GM23338 (cell line): ENCODE measurements around the gene CACNA1C. TPM values are rescaled to one million over a fixed set of nuclear protein-coding genes. Genes with fewer than 3 reads are reported as not detected.

Source experiments
- ATAC-seq: fragments of 200-7000 bp; cut with Tn5 transposase; 3 replicates; pipeline ENCODE4 v1.9.1; 2020
- DNase-seq: peaks from one replicate; pipeline ENCODE4 v3.0.0-alpha.2; 2015; ENCODE audit warnings: low spot score
- H2AFZ ChIP-seq: fragments of 200-600 bp; sonication (generic); 2 replicates; pipeline ENCODE4 v1.8.0; 2016; ENCODE audit warnings: antibody characterized with exemption, mild to moderate bottlenecking, moderate library complexity
- H3F3A ChIP-seq: fragments of 200-600 bp; sonication (generic); replicated peaks from 2 replicates; pipeline ENCODE4 v1.8.0; 2017; ENCODE audit warnings: antibody characterized with exemption, mixed run types, low read depth
- H3K27ac ChIP-seq: fragments of 200-600 bp; sonication (generic); 2 replicates; pipeline ENCODE4 v1.6.1; 2016; ENCODE audit warnings: low read depth
- H3K27me3 ChIP-seq: fragments of 200-600 bp; sonication (generic); 2 replicates; pipeline ENCODE4 v1.8.0; 2016; ENCODE audit warnings: mild to moderate bottlenecking, mixed run types, moderate library complexity; ENCODE audit not compliant: insufficient read depth
- H3K36me3 ChIP-seq: fragments of 200-600 bp; sonication (generic); 2 replicates; pipeline ENCODE4 v1.8.0; 2016; ENCODE audit warnings: mild to moderate bottlenecking; ENCODE audit not compliant: insufficient read depth
- H3K4me1 ChIP-seq: fragments of 200-600 bp; sonication (generic); 2 replicates; pipeline ENCODE4 v1.8.0; 2016; ENCODE audit warnings: mild to moderate bottlenecking, moderate library complexity; ENCODE audit not compliant: insufficient read depth
- H3K4me2 ChIP-seq: fragments of 200-600 bp; sonication (generic); 2 replicates; pipeline ENCODE4 v1.7.1; 2017; ENCODE audit warnings: mixed run types
- H3K4me3 ChIP-seq: fragments of 200-600 bp; sonication (generic); 2 replicates; pipeline ENCODE4 v1.6.1; 2016; ENCODE audit warnings: mixed run types
- H3K79me2 ChIP-seq: fragments of 200-600 bp; sonication (generic); replicated peaks from 2 replicates; pipeline ENCODE4 v1.8.0; 2017; ENCODE audit warnings: mild to moderate bottlenecking; ENCODE audit not compliant: insufficient read depth
- H3K9me2 ChIP-seq: fragments of 200-600 bp; sonication (generic); 2 replicates; pipeline ENCODE4 v1.8.0; 2017; ENCODE audit not compliant: insufficient read depth
- H4K20me1 ChIP-seq: fragments of 200-600 bp; sonication (generic); replicated peaks from 2 replicates; pipeline ENCODE4 v1.8.0; 2017; ENCODE audit warnings: mild to moderate bottlenecking; ENCODE audit not compliant: insufficient read depth
- H3K27ac Mint-ChIP-seq: 2 replicates; pipeline ENCODE4 v1.8.0; 2020; ENCODE audit warnings: inconsistent platforms, mild to moderate bottlenecking, moderate library complexity, mixed read lengths
- H3K27me3 Mint-ChIP-seq: 3 replicates; pipeline ENCODE4 v1.8.0; 2022; ENCODE audit warnings: low read depth, mild to moderate bottlenecking, moderate library complexity, mixed read lengths, inconsistent platforms; ENCODE audit not compliant: insufficient read depth, poor library complexity
- H3K36me3 Mint-ChIP-seq: 3 replicates; pipeline ENCODE4 v1.8.0; 2021; ENCODE audit warnings: low read depth, mild to moderate bottlenecking, inconsistent platforms, moderate library complexity, mixed read lengths
- H3K4me1 Mint-ChIP-seq: 3 replicates; pipeline ENCODE4 v1.8.0; 2020; ENCODE audit warnings: mild to moderate bottlenecking, inconsistent platforms, mixed read lengths
- H3K4me3 Mint-ChIP-seq: 3 replicates; pipeline ENCODE4 v1.8.0; 2021; ENCODE audit warnings: moderate library complexity, mild to moderate bottlenecking, inconsistent platforms, mixed read lengths
- H3K9me3 Mint-ChIP-seq: 3 replicates; pipeline ENCODE4 v1.8.0; 2020; ENCODE audit warnings: moderate library complexity, mild to moderate bottlenecking, inconsistent platforms, mixed read lengths
- CREB1 ChIP-seq: fragments of 250-450 bp; sonication (Bioruptor Pico); IDR thresholded peaks from 2 replicates; pipeline ENCODE4 v1.5.0; 2020; ENCODE audit warnings: low read depth, mild to moderate bottlenecking, moderate library complexity
- CTCF ChIP-seq, 2 experiments: fragments of 200-600 bp in 1 of 2; sonication (generic) in 1 of 2; conservative IDR thresholded peaks; 2 replicates each; pipeline versions ENCODE4 v1.5.1 to v1.6.1; 2016 to 2017; ENCODE audit warnings: antibody characterized with exemption in 2 of 2, low read depth in 2 of 2, mild to moderate bottlenecking in 2 of 2, moderate library complexity in 1 of 2
- ETS1 ChIP-seq: IDR thresholded peaks from 2 replicates; pipeline ENCODE4 v1.6.1; 2016; ENCODE audit warnings: antibody characterized with exemption
- EZH2 ChIP-seq: fragments of 200-600 bp; sonication (generic); IDR thresholded peaks from one replicate; pipeline ENCODE4 v1.8.0; 2017; ENCODE audit warnings: antibody characterized with exemption, mild to moderate bottlenecking, low read depth; ENCODE audit not compliant: unreplicated experiment
- EZH2phosphoT487 ChIP-seq: fragments of 200-600 bp; sonication (generic); IDR thresholded peaks from one replicate; pipeline ENCODE4 v1.8.1; 2018; ENCODE audit warnings: antibody characterized with exemption; ENCODE audit not compliant: unreplicated experiment
- JUNB ChIP-seq: IDR thresholded peaks from one replicate; pipeline ENCODE4 v1.6.1; 2016; ENCODE audit warnings: antibody characterized with exemption; ENCODE audit not compliant: unreplicated experiment
- NANOG ChIP-seq: IDR thresholded peaks from 2 replicates; pipeline ENCODE4 v1.6.1; 2016; ENCODE audit warnings: antibody characterized with exemption, borderline replicate concordance
- POLR2AphosphoS5 ChIP-seq: IDR thresholded peaks from 2 replicates; pipeline ENCODE4 v1.6.1; 2016; ENCODE audit warnings: antibody characterized with exemption, low read depth
- REST ChIP-seq: IDR thresholded peaks from one replicate; pipeline ENCODE4 v1.6.1; 2018; ENCODE audit warnings: antibody characterized with exemption; ENCODE audit not compliant: unreplicated experiment
- STAT1 ChIP-seq: IDR thresholded peaks from one replicate; pipeline ENCODE4 v1.6.1; 2016; ENCODE audit warnings: antibody characterized with exemption; ENCODE audit not compliant: unreplicated experiment
- ZNF114 ChIP-seq: fragments of 250-450 bp; sonication (Bioruptor Pico); IDR thresholded peaks from 2 replicates; pipeline ENCODE4 v1.5.0; 2020; ENCODE audit warnings: mild to moderate bottlenecking, moderate library complexity
- polyA plus RNA-seq: library from polyadenylated mRNA; unstranded; fragments of >200 nt; fragmentation: Nextera tagmentation; extraction: Ambion mirVana; gene quantifications from 2 replicates; pipeline ENCODE4 v1.2.1, GENCODE V29; 2016
- total RNA-seq: library from RNA; depleted of rRNA; stranded (reverse); fragments of >200 nt; shearing (Covaris generic); gene quantifications from 2 replicates; pipeline ENCODE4 v1.2.3, GENCODE V29; 2014

Gene CACNA1C
- total and polyA plus RNA-seq, 2 experiments from 2014 or later: 0.78 to 2.1 TPM

- TF ChIP-seq ETS1 (no peak), CTCF (conservative IDR thresholded peaks at IDR 0.05; ENCODE audit: low read depth in 2 of 2) (no peak), EZH2 (no peak), JUNB (no peak), STAT1 (no peak), ZNF114 (CRISPR knock-in tag) (no peak)
These were observed 670.0 kb downstream of the CACNA1C start (continued) for GRCh38 chr12:2722806-2723205.

GRCh38 chr12:2732290-2732689 lies 679.5 kb downstream of the CACNA1C start:
- H4K20me1 ChIP-seq: no peaks in the 10 kb centered on the region
- H3K27me3 Mint-ChIP-seq: peaks cover 2% of the 10 kb centered on the region
- H3K4me1 ChIP-seq: no peaks in the 10 kb centered on the region
- no peak overlapping the region for H3K4me2 ChIP-seq
- no peak overlapping the region for H3K4me3 ChIP-seq
- H2AFZ ChIP-seq: peak overlapping the region; percentile 38; the same call in 1 of the 2 replicates
- ATAC-seq (no peak), DNase-seq (no peak)
- H3K79me2 ChIP-seq: no peaks in the 10 kb centered on the region
- no peak overlapping the region for H3K27ac Mint-ChIP-seq
- H3K4me3 Mint-ChIP-seq: no peak overlapping the region
- no peaks in the 10 kb centered on the region for H3K9me3 Mint-ChIP-seq
- no peaks in the 10 kb centered on the region; the same call in 1 of the 3 replicates for H3K4me1 Mint-ChIP-seq
- H3K36me3 ChIP-seq: no peaks in the 10 kb centered on the region
- H3K9me2 ChIP-seq: no peaks in the 10 kb centered on the region; the same call in 1 of the 2 replicates
- 0 out of 2 replicates have a peak, but pooled peaks cover 3% of the 10 kb centered on the region for H3K27me3 ChIP-seq
- no peaks in the 10 kb centered on the region for H3F3A ChIP-seq
- no peaks in the 10 kb centered on the region for H3K36me3 Mint-ChIP-seq
- H3K27ac ChIP-seq: no peak overlapping the region
- TF ChIP-seq REST (no peak), CTCF (conservative IDR thresholded peaks at IDR 0.05; ENCODE audit: low read depth in 2 of 2) (no peak), EZH2phosphoT487 (no peak), EZH2 (no peak), POLR2AphosphoS5 (no peak), NANOG (no peak), JUNB (no peak), CREB1 (CRISPR knock-in tag) (no peak)
